OCI-LY1 (cell line): ENCODE data around the gene MAT1A.

ENCODE experiments used
- H2AFZ ChIP-seq: fragments of 200-600 bp; sonication (generic), shearing (Covaris generic); 2 replicates; pipeline ENCODE4 v1.6.0; 2014; ENCODE audit warnings: antibody characterized with exemption, mild to moderate bottlenecking, low read length
- H3F3A ChIP-seq: fragments of 200-600 bp; sonication (generic), shearing (Covaris generic); 2 replicates; pipeline ENCODE4 v1.6.0; 2014; ENCODE audit warnings: mild to moderate bottlenecking, antibody characterized with exemption, low read length, moderate library complexity; ENCODE audit not compliant: insufficient read depth
- H3K27ac ChIP-seq: fragments of 200-600 bp; sonication (generic); 2 replicates; pipeline ENCODE4 v1.5.1; 2014; ENCODE audit warnings: low read length, mixed run types, mild to moderate bottlenecking, low read depth; ENCODE audit not compliant: poor library complexity, severe bottlenecking
- H3K27me3 ChIP-seq: fragments of 200-600 bp; sonication (generic); 2 replicates; pipeline ENCODE4 v1.6.0; 2014; ENCODE audit warnings: antibody characterized with exemption, mild to moderate bottlenecking, low read length, moderate library complexity; ENCODE audit not compliant: insufficient read depth
- H3K36me3 ChIP-seq: fragments of 200-600 bp; sonication (generic); 2 replicates; pipeline ENCODE4 v1.6.1; 2014; ENCODE audit warnings: mild to moderate bottlenecking, antibody characterized with exemption, low read length, moderate library complexity, mixed read lengths; ENCODE audit not compliant: insufficient read depth
- H3K4me1 ChIP-seq: fragments of 200-600 bp; sonication (generic); 2 replicates; pipeline ENCODE4 v1.5.1; 2014; ENCODE audit warnings: mild to moderate bottlenecking, low read length, moderate library complexity; ENCODE audit not compliant: insufficient read depth, severe bottlenecking
- H3K4me2 ChIP-seq: fragments of 200-600 bp; sonication (generic), shearing (Covaris generic); 2 replicates; pipeline ENCODE4 v1.6.1; 2014; ENCODE audit warnings: low read length
- H3K4me3 ChIP-seq: fragments of 200-600 bp; sonication (generic); 2 replicates; pipeline ENCODE4 v1.5.1; 2014; ENCODE audit warnings: low read length, low read depth, mild to moderate bottlenecking, mixed read lengths; ENCODE audit not compliant: poor library complexity, severe bottlenecking
- H3K79me2 ChIP-seq: fragments of 200-600 bp; shearing (Covaris generic); 2 replicates; pipeline ENCODE4 v1.6.1; 2016; ENCODE audit warnings: mixed run types, low read length, mixed read lengths; ENCODE audit not compliant: insufficient read depth
- H3K9ac ChIP-seq: fragments of 200-600 bp; sonication (generic), shearing (Covaris generic); 2 replicates; pipeline ENCODE4 v1.6.1; 2014; ENCODE audit warnings: mild to moderate bottlenecking, low read length, mixed read lengths
- H3K9me2 ChIP-seq: fragments of 200-600 bp; sonication (generic), shearing (Covaris generic); 2 replicates; pipeline ENCODE4 v1.6.1; 2014; ENCODE audit warnings: low read depth, mild to moderate bottlenecking, low read length, mixed read lengths
- H3K9me3 ChIP-seq: fragments of 200-600 bp; shearing (Covaris generic); 2 replicates; pipeline ENCODE4 v1.6.1; 2014; ENCODE audit warnings: low read length, mixed read lengths
- H4K20me1 ChIP-seq: fragments of 200-600 bp; sonication (generic), shearing (Covaris generic); 2 replicates; pipeline ENCODE4 v1.6.0; 2016; ENCODE audit warnings: mild to moderate bottlenecking, low read length; ENCODE audit not compliant: insufficient read depth
- EZH2 ChIP-seq: fragments of 200-600 bp; sonication (generic), shearing (Covaris generic); IDR thresholded peaks from 2 replicates; pipeline ENCODE4 v1.8.0; 2017; ENCODE audit warnings: borderline replicate concordance, mixed run types, mild to moderate bottlenecking, antibody characterized with exemption, low read length, moderate library complexity, mixed read lengths
- TF ChIP-seq, protein P1 (sequence below): fragments of 200-600 bp; sonication (generic), shearing (Covaris generic); IDR thresholded peaks from 2 replicates; pipeline ENCODE4 v1.5.1; 2017; ENCODE audit warnings: mild to moderate bottlenecking, antibody characterized with exemption, low read length, moderate library complexity, mixed read lengths

Gene MAT1A

DNA sequence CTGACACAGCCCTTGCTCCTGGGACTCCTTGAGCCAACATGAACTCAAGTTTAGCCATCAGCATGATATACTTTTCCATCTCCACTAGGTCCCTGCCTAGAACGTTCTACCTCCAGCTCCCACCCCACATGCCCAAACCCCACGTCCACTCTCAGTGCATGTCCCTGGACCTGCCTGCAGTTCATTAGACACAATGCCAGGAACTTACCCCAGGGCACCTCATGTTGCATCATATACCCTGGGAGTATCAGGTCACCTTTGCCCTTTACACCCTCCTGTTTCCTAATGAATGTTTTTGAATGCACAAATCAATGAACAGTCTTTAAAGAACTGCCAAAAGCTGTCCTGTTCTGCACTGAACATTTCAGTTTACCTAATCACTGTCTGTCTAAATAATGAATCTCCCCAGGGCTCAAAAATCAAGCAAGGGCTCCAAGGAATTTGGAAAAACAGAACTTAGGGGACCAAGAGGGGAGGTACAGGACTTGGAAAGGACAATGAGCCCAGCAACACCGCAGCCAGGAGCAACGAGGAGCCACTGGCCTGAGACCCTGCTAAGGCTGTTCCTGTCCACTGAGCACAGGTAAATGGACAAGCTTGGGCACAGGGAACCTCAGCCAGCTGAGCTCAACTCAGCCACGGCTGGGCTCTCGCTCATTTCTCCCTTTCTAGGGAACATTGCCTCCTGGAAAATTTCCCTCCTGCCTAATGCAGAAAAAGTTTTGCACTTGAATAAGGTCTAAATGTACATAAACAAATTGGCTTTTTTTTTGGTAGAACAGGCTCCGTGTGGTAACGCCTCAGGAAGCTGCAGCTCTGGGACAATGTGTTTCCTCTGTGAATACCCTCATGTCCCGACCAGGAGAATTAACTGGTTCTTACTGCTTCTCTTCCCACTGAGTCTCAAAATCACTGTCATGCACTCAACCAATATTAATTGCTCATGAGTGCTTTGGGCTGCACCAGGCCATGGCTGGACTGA, 7.4 kb downstream of the MAT1A start:
- Histone ChIP-seq H3K9me2 (no peaks in the 10 kb centered on the region), H3K4me1 (no peaks in the 10 kb centered on the region), H3K4me2 (no peak overlapping the region), H4K20me1 (no peaks in the 10 kb centered on the region), H3K79me2 (no peaks in the 10 kb centered on the region), H3K4me3 (no peak overlapping the region), H3K27ac (no peak overlapping the region), H3F3A (no peaks in the 10 kb centered on the region), H3K27me3 (0 out of 2 replicates have a peak, but pooled peaks cover 3% of the 10 kb centered on the region), H3K36me3 (no peaks in the 10 kb centered on the region), H3K9me3 (no peaks in the 10 kb centered on the region), H3K9ac (no peak overlapping the region), H2AFZ (no peak overlapping the region)
- no peak for TF ChIP-seq EZH2
- TF ChIP-seq, protein P1, sequence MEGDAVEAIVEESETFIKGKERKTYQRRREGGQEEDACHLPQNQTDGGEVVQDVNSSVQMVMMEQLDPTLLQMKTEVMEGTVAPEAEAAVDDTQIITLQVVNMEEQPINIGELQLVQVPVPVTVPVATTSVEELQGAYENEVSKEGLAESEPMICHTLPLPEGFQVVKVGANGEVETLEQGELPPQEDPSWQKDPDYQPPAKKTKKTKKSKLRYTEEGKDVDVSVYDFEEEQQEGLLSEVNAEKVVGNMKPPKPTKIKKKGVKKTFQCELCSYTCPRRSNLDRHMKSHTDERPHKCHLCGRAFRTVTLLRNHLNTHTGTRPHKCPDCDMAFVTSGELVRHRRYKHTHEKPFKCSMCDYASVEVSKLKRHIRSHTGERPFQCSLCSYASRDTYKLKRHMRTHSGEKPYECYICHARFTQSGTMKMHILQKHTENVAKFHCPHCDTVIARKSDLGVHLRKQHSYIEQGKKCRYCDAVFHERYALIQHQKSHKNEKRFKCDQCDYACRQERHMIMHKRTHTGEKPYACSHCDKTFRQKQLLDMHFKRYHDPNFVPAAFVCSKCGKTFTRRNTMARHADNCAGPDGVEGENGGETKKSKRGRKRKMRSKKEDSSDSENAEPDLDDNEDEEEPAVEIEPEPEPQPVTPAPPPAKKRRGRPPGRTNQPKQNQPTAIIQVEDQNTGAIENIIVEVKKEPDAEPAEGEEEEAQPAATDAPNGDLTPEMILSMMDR = no peak

DNA sequence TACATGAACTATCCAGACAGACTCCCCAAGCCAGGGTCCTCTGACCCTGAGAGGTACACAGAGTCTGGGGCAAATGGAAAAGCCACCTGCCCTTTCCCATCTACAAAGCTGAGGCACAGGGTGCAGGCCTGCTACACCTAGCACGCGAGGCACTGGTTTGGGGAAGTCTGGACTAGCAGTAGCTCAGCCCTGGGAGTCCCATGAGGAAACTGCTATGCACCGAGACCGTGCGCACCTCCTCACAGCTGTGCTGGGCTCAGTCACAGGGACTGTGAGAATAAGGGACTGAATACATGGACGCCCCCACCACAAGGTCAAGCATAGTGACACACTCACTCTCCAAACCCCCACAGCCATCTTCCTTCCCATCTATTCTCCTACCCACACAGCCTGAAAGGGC, 8.2 kb downstream of the MAT1A start:
- H4K20me1 ChIP-seq = no peaks in the 10 kb centered on the region
- no peaks in the 10 kb centered on the region for H3K36me3 ChIP-seq
- no peaks in the 10 kb centered on the region for H3K9me3 ChIP-seq
- no peak overlapping the region for H3K9ac ChIP-seq
- no peaks in the 10 kb centered on the region for H3K4me1 ChIP-seq
- no peaks in the 10 kb centered on the region for H3K9me2 ChIP-seq
- H2AFZ ChIP-seq = no peak overlapping the region
- no peaks in the 10 kb centered on the region for H3K79me2 ChIP-seq
- TF ChIP-seq EZH2 = no peak
- TF ChIP-seq, protein P1 = no peak
- H3K4me2 ChIP-seq = no peak overlapping the region
- H3F3A ChIP-seq = no peaks in the 10 kb centered on the region
- H3K27ac ChIP-seq = no peak overlapping the region
- 0 out of 2 replicates have a peak, but pooled peaks cover 2% of the 10 kb centered on the region for H3K27me3 ChIP-seq
- no peak overlapping the region for H3K4me3 ChIP-seq

DNA sequence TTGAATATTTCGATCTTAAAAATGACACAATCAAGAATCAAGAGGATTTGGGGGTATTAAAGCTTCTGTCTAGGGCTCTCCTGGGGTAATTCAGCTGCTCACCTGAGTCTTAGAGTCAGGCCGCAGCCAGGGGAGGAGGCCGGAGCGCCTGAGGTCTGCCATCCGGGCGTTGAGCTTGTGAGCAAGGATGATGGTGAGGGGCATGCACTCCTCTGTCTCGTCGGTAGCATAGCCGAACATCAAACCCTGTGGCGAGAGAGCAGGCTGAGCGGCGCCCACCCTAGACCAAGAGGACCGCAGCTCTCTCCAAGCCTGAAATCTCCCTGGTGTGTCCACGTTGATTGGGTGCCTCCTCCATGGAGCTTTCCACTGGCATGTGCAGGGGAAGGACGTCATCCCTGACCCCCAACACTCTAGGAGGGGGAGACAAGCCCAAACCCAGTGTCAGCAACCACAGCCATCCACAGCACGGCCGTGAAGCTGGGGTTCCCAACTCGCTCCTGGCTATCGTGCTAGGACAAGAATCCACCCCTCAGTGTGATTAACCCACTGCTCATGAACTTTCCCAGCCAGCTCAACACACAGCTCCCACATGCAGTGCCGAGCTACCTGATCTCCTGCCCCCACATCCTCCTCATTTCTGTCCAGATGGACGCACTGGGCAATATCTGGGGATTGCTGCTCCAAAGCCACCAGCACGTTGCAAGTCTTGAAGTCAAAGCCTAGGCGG, 9.2 kb downstream of the MAT1A start:
- no peak overlapping the region for H2AFZ ChIP-seq
- H3K27ac ChIP-seq = no peak overlapping the region
- no peak overlapping the region for H3K9ac ChIP-seq
- H3K4me3 ChIP-seq = no peak overlapping the region
- no peaks in the 10 kb centered on the region for H3K79me2 ChIP-seq
- no peaks in the 10 kb centered on the region for H3K9me3 ChIP-seq
- H3K4me1 ChIP-seq = no peaks in the 10 kb centered on the region
- no peaks in the 10 kb centered on the region for H3F3A ChIP-seq
- TF ChIP-seq, protein P1 = no peak
- no peak for TF ChIP-seq EZH2
- no peaks in the 10 kb centered on the region for H4K20me1 ChIP-seq
- H3K36me3 ChIP-seq = no peaks in the 10 kb centered on the region
- H3K4me2 ChIP-seq = no peak overlapping the region
- no peaks in the 10 kb centered on the region for H3K27me3 ChIP-seq
- H3K9me2 ChIP-seq = no peaks in the 10 kb centered on the region
